Left ventricle myocardium inferior (tissue), 1 donor: ENCODE data around the gene HNRNPLL. TPM values are rescaled to one million over a fixed set of nuclear protein-coding genes. Genes with fewer than 3 reads are reported as not detected.
A peak's percentile ranks its signal among the peaks of the same experiment; 100 is the strongest.

Experiments
- DNase-seq: peaks from one replicate; pipeline ENCODE4 v3.0.0-alpha.2; 2020
- H3K27ac ChIP-seq: fragments of 200-600 bp; replicated peaks from 2 replicates; pipeline ENCODE4 v1.8.0; 2021
- H3K27me3 ChIP-seq: fragments of 200-600 bp; 2 replicates; pipeline ENCODE4 v1.8.0; 2021; ENCODE audit warnings: low read depth
- H3K36me3 ChIP-seq: fragments of 200-600 bp; 2 replicates; pipeline ENCODE4 v1.8.0; 2021
- H3K4me1 ChIP-seq: fragments of 200-600 bp; 2 replicates; pipeline ENCODE4 v1.8.0; 2021
- H3K4me3 ChIP-seq: fragments of 200-600 bp; 2 replicates; pipeline ENCODE4 v1.8.0; 2021; ENCODE audit warnings: mild to moderate bottlenecking, moderate library complexity
- H3K9me3 ChIP-seq: fragments of 200-600 bp; replicated peaks from 2 replicates; pipeline ENCODE4 v1.8.0; 2021
- CTCF ChIP-seq: fragments of 200-600 bp; IDR thresholded peaks from 2 replicates; pipeline ENCODE4 v1.8.0; 2021; ENCODE audit warnings: antibody characterized with exemption, mild to moderate bottlenecking, borderline replicate concordance
- intact Hi-C: fragments of 100-400 bp; cut with micrococcal nuclease; formaldehyde crosslinking; loops from one replicate; pipeline ENCODE4 v1.11.0; 2022
- total RNA-seq: library from RNA; stranded (reverse); fragmentation: NEBNext Ultra II Directional; extraction: Animal tissue kit (Norgen Biotek cat#: 25700); gene quantifications from one replicate; pipeline ENCODE4 v1.2.1, GENCODE V29; 2021
- donor health status: DM: no; HTN: yes; CAD: no; lungs with severe emphysema.

Gene HNRNPLL
- total RNA-seq, 1 donor from 2014 or later: 26.3 TPM

- H3K4me1 ChIP-seq: peaks cover 8% of the 10 kb centered on the region
- H3K27ac ChIP-seq: no peak overlapping the region
- intact Hi-C loops: no loop called here
Observed at GRCh38 chr2:38528534-38528933, 74.2 kb downstream of the HNRNPLL start.

GRCh38 chr2:38528008-38528442 is 74.7 kb downstream of the HNRNPLL start:
- no peaks in the 10 kb centered on the region for H3K36me3 ChIP-seq
- H3K4me1 ChIP-seq: peaks cover 8% of the 10 kb centered on the region
- peak overlapping the region; percentile 43 for H3K27ac ChIP-seq
- no peaks in the 10 kb centered on the region for H3K9me3 ChIP-seq
- intact Hi-C loops: no loop called here
- peak; percentile 8 for TF ChIP-seq CTCF
- H3K4me3 ChIP-seq: peak overlapping the region; percentile 63
- peak; percentile 40 for DNase-seq
- H3K27me3 ChIP-seq: peaks cover 9% of the 10 kb centered on the region

More at GRCh38 chr2:38528534-38528933, 74.2 kb downstream of the HNRNPLL start:
- TF ChIP-seq CTCF: no peak
- DNase-seq: no peak
- H3K4me3 ChIP-seq: peak overlapping the region; percentile 63
- H3K36me3 ChIP-seq: no peaks in the 10 kb centered on the region
- H3K27me3 ChIP-seq: peaks cover 9% of the 10 kb centered on the region
- no peaks in the 10 kb centered on the region for H3K9me3 ChIP-seq

- Histone ChIP-seq H3K36me3 (no peaks in the 10 kb centered on the region), H3K9me3 (no peaks in the 10 kb centered on the region), H3K4me1 (peaks cover 8% of the 10 kb centered on the region), H3K4me3 (peak overlapping the region; percentile 63), H3K27ac (no peak overlapping the region), H3K27me3 (peaks cover 9% of the 10 kb centered on the region)
- no peak for TF ChIP-seq CTCF
- no peak for DNase-seq
- intact Hi-C loops: no loop called here
Observed at GRCh38 chr2:38527338-38528007, 75.3 kb downstream of the HNRNPLL start.

- no peak for TF ChIP-seq CTCF
- Histone ChIP-seq H3K4me3 (no peak overlapping the region), H3K9me3 (no peaks in the 10 kb centered on the region), H3K27ac (no peak overlapping the region), H3K27me3 (peaks cover 9% of the 10 kb centered on the region), H3K36me3 (no peaks in the 10 kb centered on the region), H3K4me1 (peaks cover 8% of the 10 kb centered on the region)
- no peak for DNase-seq
- intact Hi-C loops: no loop called here
Observed at GRCh38 chr2:38526195-38526594, 76.5 kb downstream of the HNRNPLL start.

- H3K4me1 ChIP-seq: peaks cover 8% of the 10 kb centered on the region
- no peak for DNase-seq
- no peak overlapping the region for H3K4me3 ChIP-seq
- H3K36me3 ChIP-seq: no peaks in the 10 kb centered on the region
- no peaks in the 10 kb centered on the region for H3K9me3 ChIP-seq
- intact Hi-C loops: no loop called here
- H3K27ac ChIP-seq: no peak overlapping the region
- TF ChIP-seq CTCF: no peak
- H3K27me3 ChIP-seq: peaks cover 9% of the 10 kb centered on the region
Observed at GRCh38 chr2:38524580-38524979, 78.1 kb downstream of the HNRNPLL start.
